GM21529 (cell line): ENCODE measurements around the gene C12orf56.
"Not testable (repeated sequence)": the region's sequence is repeated elsewhere in the genome, so short reads cannot be mapped to it uniquely, and the experiment has no call there.

ENCODE experiments used
- ATAC-seq: cut with Tn5 transposase; IDR thresholded peaks from one replicate; pipeline ENCODE4 v1.9.1; 2021; ENCODE audit not compliant: unreplicated experiment

Gene C12orf56

GRCh38 chr12:64240781-64241180, 149.8 kb downstream of the C12orf56 start:
- no peak for ATAC-seq

- no peak for ATAC-seq
These were observed 153.2 kb downstream of the C12orf56 start for GRCh38 chr12:64237382-64237781.

GRCh38 chr12:64236549-64236948, 154.0 kb downstream of the C12orf56 start:
- ATAC-seq: no peak

GRCh38 chr12:64232196-64232595, 158.4 kb downstream of the C12orf56 start:
- no peak for ATAC-seq

- ATAC-seq: no peak
These were observed 160.8 kb downstream of the C12orf56 start for GRCh38 chr12:64229796-64230195.

GRCh38 chr12:64229240-64229639, 161.3 kb downstream of the C12orf56 start:
- ATAC-seq: no peak

- no peak for ATAC-seq
These were observed 164.9 kb downstream of the C12orf56 start for GRCh38 chr12:64225626-64226025.

- peak; percentile 93 for ATAC-seq
These were observed 168.4 kb downstream of the C12orf56 start, which contains the start of gene KICS2 for GRCh38 chr12:64222009-64222765. KICS2 (minus strand) TSS chr12:64222296; CDS start chr12:64222237, 59 bp downstream.

GRCh38 chr12:64221651-64222008, 168.9 kb downstream of the C12orf56 start:
- peak; percentile 31 for ATAC-seq

GRCh38 chr12:64220046-64220445, 170.5 kb downstream of the C12orf56 start:
- ATAC-seq: no peak

GRCh38 chr12:64219145-64219544, 171.4 kb downstream of the C12orf56 start:
- no peak for ATAC-seq

GRCh38 chr12:64218597-64218996, 172.0 kb downstream of the C12orf56 start:
- peak; percentile 16 for ATAC-seq

GRCh38 chr12:64217643-64218042, 172.9 kb downstream of the C12orf56 start:
- not testable (repeated sequence) for ATAC-seq

- no peak for ATAC-seq
These were observed 174.3 kb downstream of the C12orf56 start for GRCh38 chr12:64216239-64216638.
